Measurements from ENCODE around the gene ADGRV1. TPM values are rescaled to one million over a fixed set of nuclear protein-coding genes. Genes with fewer than 3 reads are reported as not detected.

The ADGRV1 gene
- total and polyA plus RNA-seq, 9 of the 15 experiments (the other 6 are each of a cell fraction or from before 2014, with no cell fraction given), result 21.7 to 156 (median 58.2) TPM

- Histone ChIP-seq H3K36me3 (ENCODE audit: control insufficient read depth, insufficient read depth, low read length) (no peaks in the 10 kb centered on the region), H3K79me2 (ENCODE audit: control insufficient read depth, insufficient read depth, low read length) (no peaks in the 10 kb centered on the region), H3K4me2 (ENCODE audit: insufficient read depth, low read length) (no peak overlapping the region), H3K9me3 (replicated peaks; ENCODE audit: control insufficient read depth, insufficient read depth, low read depth, low read length) (no peaks in the 10 kb centered on the region), H3K27ac (ENCODE audit: extremely low read depth, low read depth, low read length) (no peak overlapping the region), H3K4me1 (replicated peaks in 1 of 2; ENCODE audit: control insufficient read depth in 2 of 2, insufficient read depth in 2 of 2, low read length in 2 of 2) (no peaks in the 10 kb centered on the region; a peak in 1 of 5 replicates), H3K9me1 (ENCODE audit: control insufficient read depth, insufficient read depth, low read length) (no peaks in the 10 kb centered on the region), H4K20me1 (replicated peaks; ENCODE audit: control insufficient read depth, insufficient read depth, low read length) (no peaks in the 10 kb centered on the region), H3K27me3 (ENCODE audit: control insufficient read depth in 2 of 2, insufficient read depth in 2 of 2, low read length in 2 of 2) (no peaks in the 10 kb centered on the region), H2AFZ (ENCODE audit: low read depth, low read length) (peak overlapping the region; percentile 69), H3K4me3 (no peak overlapping the region), H3K9ac (ENCODE audit: insufficient read depth in 1 of 2, low read depth in 2 of 2, low read length in 2 of 2) (0 out of 4 replicates have a peak overlapping the region, but pooled peaks of 1 of the 2 experiments have one; percentile 55)
- intact Hi-C loops (cut with micrococcal nuclease), result no loop called here
- POLR2A ChIA-PET, result interaction anchor here (1.1 kb wide), 1 partner anchor 186 kb away, joined by 4 read pairs; no protein-coding TSS in a partner anchor
- ATAC-seq, result peak; percentile 67
- no TSS peak for BruUV-seq (replicated peaks)
- DNase-seq (ENCODE audit: extremely low read depth in 1 of 4, low spot score in 3 of 4), result no peak
- TF ChIP-seq U2AF2 (optimal IDR thresholded peaks at IDR 0.05; ENCODE audit: low read depth, low read length) (no peak), GATAD2B (IDR thresholded peaks at IDR 0.05; ENCODE audit: borderline replicate concordance) (no peak), ZNF778 (CRISPR knock-in tag; IDR thresholded peaks at IDR 0.05) (no peak), ZNF592 (IDR thresholded peaks at IDR 0.05) (no peak), KDM2B (CRISPR knock-in tag; IDR thresholded peaks at IDR 0.05) (no peak), RB1 (IDR thresholded peaks at IDR 0.05; ENCODE audit: low read depth) (no peak), ZNF668 (CRISPR knock-in tag; IDR thresholded peaks at IDR 0.05) (no peak), SIN3A (IDR thresholded peaks at IDR 0.05; ENCODE audit: borderline replicate concordance in 2 of 2, control insufficient read depth in 1 of 2, low read depth in 2 of 2, low read length in 2 of 2) (no peak), MLX (CRISPR knock-in tag; conservative IDR thresholded peaks at IDR 0.05) (no peak), ILF3 (IDR thresholded peaks at IDR 0.05; ENCODE audit: borderline replicate concordance) (no peak), NFIX (CRISPR knock-in tag; IDR thresholded peaks at IDR 0.05; ENCODE audit: low read depth) (no peak)
- in situ Hi-C loops (cut with MboI), result no loop called here
- 54% methylated on average over 7 of the region's 7 CpGs for WGBS (ENCODE audit: insufficient coverage, low coverage, missing lambda C conversion rate)
- CTCF ChIA-PET (ENCODE audit: low intra/inter-chr PET ratio), result no interaction called here
- FAIRE-seq, result no peak
Observed at GRCh38 chr5:90598293-90598692, 39.7 kb downstream of the ADGRV1 start.

All from K562 (cell line).